ENCODE data around the gene NCK1.

- no peak for TF ChIP-seq CTCF (conservative IDR thresholded peaks at IDR 0.05; ENCODE audit: low read depth, low read length)
- no peak for TF ChIP-seq EZH2 (IDR thresholded peaks at IDR 0.05; ENCODE audit: low read length, unreplicated experiment)
- TF ChIP-seq EZH2phosphoT487 (IDR thresholded peaks at IDR 0.05; ENCODE audit: borderline replicate concordance, low read length), result no peak
Measured at GRCh38 chr3:136957751-136958288, 95.8 kb downstream of the NCK1 start, which contains the start of gene IL20RB.

Measured in PC-3 (cell line).